ENCODE measurements around the gene ENTPD1.
"Not testable (repeated sequence)": the region's sequence is repeated elsewhere in the genome, so short reads cannot be mapped to it uniquely, and the experiment has no call there.

ENTPD1 gene

GRCh38 chr10:95758351-95759025, 2.5 kb downstream of the ENTPD1 start:
- DNase-seq (ENCODE audit: low spot score), result no peak

GRCh38 chr10:95759233-95759826, 3.4 kb downstream of the ENTPD1 start:
- DNase-seq (ENCODE audit: low spot score), result no peak

- no peak for DNase-seq (ENCODE audit: low spot score)
These were observed 6.1 kb downstream of the ENTPD1 start for GRCh38 chr10:95761939-95762492.

- DNase-seq (ENCODE audit: low spot score), result peak; percentile 22
These were observed 12.1 kb downstream of the ENTPD1 start for GRCh38 chr10:95767884-95768556.

GRCh38 chr10:95770084-95770720, 14.2 kb downstream of the ENTPD1 start:
- no peak for DNase-seq (ENCODE audit: low spot score)

- DNase-seq (ENCODE audit: low spot score), result not testable (repeated sequence)
These were observed 17.5 kb downstream of the ENTPD1 start for GRCh38 chr10:95773454-95773853.

- DNase-seq (ENCODE audit: low spot score), result not testable (repeated sequence)
These were observed 21.7 kb downstream of the ENTPD1 start for GRCh38 chr10:95777638-95778037.

GRCh38 chr10:95782318-95782717, 26.4 kb downstream of the ENTPD1 start:
- DNase-seq (ENCODE audit: low spot score), result no peak

- DNase-seq (ENCODE audit: low spot score), result peak; percentile 20
These were observed 27.8 kb downstream of the ENTPD1 start for GRCh38 chr10:95783741-95784140.

GRCh38 chr10:95784279-95784913, 28.4 kb downstream of the ENTPD1 start:
- DNase-seq (ENCODE audit: low spot score), result no peak

- DNase-seq (ENCODE audit: low spot score), result no peak
These were observed 29.4 kb downstream of the ENTPD1 start for GRCh38 chr10:95785317-95785716.

GRCh38 chr10:95785942-95786669, 30.1 kb downstream of the ENTPD1 start:
- DNase-seq (ENCODE audit: low spot score), result no peak

GRCh38 chr10:95787447-95787846, 31.5 kb downstream of the ENTPD1 start:
- no peak for DNase-seq (ENCODE audit: low spot score)

- DNase-seq (ENCODE audit: low spot score), result no peak
These were observed 32.9 kb downstream of the ENTPD1 start for GRCh38 chr10:95788830-95789229.

GRCh38 chr10:95789902-95790301, 33.9 kb downstream of the ENTPD1 start:
- no peak for DNase-seq (ENCODE audit: low spot score)

- no peak for DNase-seq (ENCODE audit: low spot score)
These were observed 35.0 kb downstream of the ENTPD1 start for GRCh38 chr10:95790982-95791381.

- DNase-seq (ENCODE audit: low spot score), result no peak
These were observed 35.5 kb downstream of the ENTPD1 start for GRCh38 chr10:95791425-95791979.

GRCh38 chr10:95792211-95792780, 36.3 kb downstream of the ENTPD1 start:
- no peak for DNase-seq (ENCODE audit: low spot score)

GRCh38 chr10:95792874-95793285, 36.9 kb downstream of the ENTPD1 start:
- no peak for DNase-seq (ENCODE audit: low spot score)

- DNase-seq (ENCODE audit: low spot score), result no peak
These were observed 37.6 kb downstream of the ENTPD1 start for GRCh38 chr10:95793401-95794045.

Measured in NAMALWA (cell line).